ENCODE results near the gene NR2C2.
"Not testable (repeated sequence)": the region's sequence is repeated elsewhere in the genome, so short reads cannot be mapped to it uniquely, and the experiment has no call there.

Gene NR2C2

GRCh38 chr3:14947100-14947885, at the start of gene NR2C2:
Gene NR2C2 (plus strand): TSS chr3:14947583. CDS start chr3:15003915, 56,332 bp downstream.
- Histone ChIP-seq H3K4me1 (ENCODE audit: control insufficient read depth, insufficient read depth, low read length, unreplicated experiment) (peaks cover 18% of the 10 kb centered on the region), H3K4me3 (ENCODE audit: low read depth, low read length) (peak within 1 kb of the TSS; percentile 100), H3K36me3 (ENCODE audit: insufficient read depth, low read length) (peaks cover 24% of the 10 kb centered on the region), H3K27ac (ENCODE audit: low read depth, low read length) (peak within 1 kb of the TSS; percentile 97), H3K79me2 (ENCODE audit: control insufficient read depth, insufficient read depth, low read length, unreplicated experiment) (peaks cover 78% of the 10 kb centered on the region), H3K27me3 (ENCODE audit: insufficient read depth, low read length) (no peaks in the 10 kb centered on the region), H2AFZ (ENCODE audit: low read length, unreplicated experiment) (peak within 1 kb of the TSS; percentile 98)

GRCh38 chr3:14898929-14899328, 48.5 kb upstream of the NR2C2 start:
- Histone ChIP-seq H3K27me3 (ENCODE audit: insufficient read depth, low read length) (peaks cover 61% of the 10 kb centered on the region), H2AFZ (ENCODE audit: low read length, unreplicated experiment) (no peak overlapping the region), H3K27ac (ENCODE audit: low read depth, low read length) (no peak overlapping the region), H3K4me1 (ENCODE audit: control insufficient read depth, insufficient read depth, low read length, unreplicated experiment) (no peaks in the 10 kb centered on the region), H3K4me3 (ENCODE audit: low read depth, low read length) (no peak overlapping the region), H3K79me2 (ENCODE audit: control insufficient read depth, insufficient read depth, low read length, unreplicated experiment) (no peaks in the 10 kb centered on the region), H3K36me3 (ENCODE audit: insufficient read depth, low read length) (no peaks in the 10 kb centered on the region)

GRCh38 chr3:14899993-14900618, 47.3 kb upstream of the NR2C2 start:
- H3K27ac ChIP-seq (ENCODE audit: low read depth, low read length): no peak overlapping the region
- H3K27me3 ChIP-seq (ENCODE audit: insufficient read depth, low read length): peaks cover 62% of the 10 kb centered on the region
- no peaks in the 10 kb centered on the region for H3K36me3 ChIP-seq (ENCODE audit: insufficient read depth, low read length)
- no peaks in the 10 kb centered on the region for H3K79me2 ChIP-seq (ENCODE audit: control insufficient read depth, insufficient read depth, low read length, unreplicated experiment)
- no peaks in the 10 kb centered on the region for H3K4me1 ChIP-seq (ENCODE audit: control insufficient read depth, insufficient read depth, low read length, unreplicated experiment)
- no peak overlapping the region for H2AFZ ChIP-seq (ENCODE audit: low read length, unreplicated experiment)
- H3K4me3 ChIP-seq (ENCODE audit: low read depth, low read length): no peak overlapping the region

GRCh38 chr3:14900881-14901873, 46.2 kb upstream of the NR2C2 start:
- Histone ChIP-seq H3K4me1 (ENCODE audit: control insufficient read depth, insufficient read depth, low read length, unreplicated experiment) (no peaks in the 10 kb centered on the region), H3K79me2 (ENCODE audit: control insufficient read depth, insufficient read depth, low read length, unreplicated experiment) (no peaks in the 10 kb centered on the region), H3K27me3 (ENCODE audit: insufficient read depth, low read length) (peaks cover 61% of the 10 kb centered on the region), H2AFZ (ENCODE audit: low read length, unreplicated experiment) (no peak overlapping the region), H3K27ac (ENCODE audit: low read depth, low read length) (no peak overlapping the region), H3K4me3 (ENCODE audit: low read depth, low read length) (no peak overlapping the region), H3K36me3 (ENCODE audit: insufficient read depth, low read length) (no peaks in the 10 kb centered on the region)

- no peak overlapping the region for H3K27ac ChIP-seq (ENCODE audit: low read depth, low read length)
- H3K4me1 ChIP-seq (ENCODE audit: control insufficient read depth, insufficient read depth, low read length, unreplicated experiment): no peaks in the 10 kb centered on the region
- H2AFZ ChIP-seq (ENCODE audit: low read length, unreplicated experiment): no peak overlapping the region
- peaks cover 62% of the 10 kb centered on the region for H3K27me3 ChIP-seq (ENCODE audit: insufficient read depth, low read length)
- H3K79me2 ChIP-seq (ENCODE audit: control insufficient read depth, insufficient read depth, low read length, unreplicated experiment): no peaks in the 10 kb centered on the region
- no peak overlapping the region for H3K4me3 ChIP-seq (ENCODE audit: low read depth, low read length)
- H3K36me3 ChIP-seq (ENCODE audit: insufficient read depth, low read length): no peaks in the 10 kb centered on the region
Measured at GRCh38 chr3:14902719-14903118, 44.7 kb upstream of the NR2C2 start.

- not testable (repeated sequence) for H3K27ac ChIP-seq (ENCODE audit: low read depth, low read length); H3K36me3 ChIP-seq (ENCODE audit: insufficient read depth, low read length); H3K79me2 ChIP-seq (ENCODE audit: control insufficient read depth, insufficient read depth, low read length, unreplicated experiment); H3K4me1 ChIP-seq (ENCODE audit: control insufficient read depth, insufficient read depth, low read length, unreplicated experiment); H2AFZ ChIP-seq (ENCODE audit: low read length, unreplicated experiment); H3K4me3 ChIP-seq (ENCODE audit: low read depth, low read length)
- H3K27me3 ChIP-seq (ENCODE audit: insufficient read depth, low read length): peaks cover 56% of the 10 kb centered on the region
Measured at GRCh38 chr3:14903501-14903900, 43.9 kb upstream of the NR2C2 start.

- no peaks in the 10 kb centered on the region for H3K36me3 ChIP-seq (ENCODE audit: insufficient read depth, low read length)
- no peak overlapping the region for H2AFZ ChIP-seq (ENCODE audit: low read length, unreplicated experiment)
- no peaks in the 10 kb centered on the region for H3K4me1 ChIP-seq (ENCODE audit: control insufficient read depth, insufficient read depth, low read length, unreplicated experiment)
- no peak overlapping the region for H3K27ac ChIP-seq (ENCODE audit: low read depth, low read length)
- H3K4me3 ChIP-seq (ENCODE audit: low read depth, low read length): no peak overlapping the region
- H3K79me2 ChIP-seq (ENCODE audit: control insufficient read depth, insufficient read depth, low read length, unreplicated experiment): no peaks in the 10 kb centered on the region
- peaks cover 49% of the 10 kb centered on the region for H3K27me3 ChIP-seq (ENCODE audit: insufficient read depth, low read length)
Measured at GRCh38 chr3:14905055-14905657, 42.2 kb upstream of the NR2C2 start.

- Histone ChIP-seq H3K27me3 (ENCODE audit: insufficient read depth, low read length) (peaks cover 50% of the 10 kb centered on the region), H3K27ac (ENCODE audit: low read depth, low read length) (no peak overlapping the region), H3K36me3 (ENCODE audit: insufficient read depth, low read length) (no peaks in the 10 kb centered on the region), H3K79me2 (ENCODE audit: control insufficient read depth, insufficient read depth, low read length, unreplicated experiment) (no peaks in the 10 kb centered on the region), H3K4me3 (ENCODE audit: low read depth, low read length) (no peak overlapping the region), H2AFZ (ENCODE audit: low read length, unreplicated experiment) (no peak overlapping the region), H3K4me1 (ENCODE audit: control insufficient read depth, insufficient read depth, low read length, unreplicated experiment) (no peaks in the 10 kb centered on the region)
Measured at GRCh38 chr3:14906355-14906971, 40.9 kb upstream of the NR2C2 start.

GRCh38 chr3:14907043-14907966, 40.1 kb upstream of the NR2C2 start:
- Histone ChIP-seq H3K79me2 (ENCODE audit: control insufficient read depth, insufficient read depth, low read length, unreplicated experiment) (no peaks in the 10 kb centered on the region), H3K27ac (ENCODE audit: low read depth, low read length) (no peak overlapping the region), H3K36me3 (ENCODE audit: insufficient read depth, low read length) (no peaks in the 10 kb centered on the region), H3K4me1 (ENCODE audit: control insufficient read depth, insufficient read depth, low read length, unreplicated experiment) (no peaks in the 10 kb centered on the region), H3K4me3 (ENCODE audit: low read depth, low read length) (no peak overlapping the region), H2AFZ (ENCODE audit: low read length, unreplicated experiment) (no peak overlapping the region), H3K27me3 (ENCODE audit: insufficient read depth, low read length) (peaks cover 54% of the 10 kb centered on the region)
